Glutamatergic neuron (in vitro differentiated cells): ENCODE data around the gene AMPH. TPM values are rescaled to one million over a fixed set of nuclear protein-coding genes. Genes with fewer than 3 reads are reported as not detected.

ENCODE experiments used
- DNase-seq: peaks from one replicate; pipeline ENCODE4 v3.0.0; 2022
- H3K27ac Mint-ChIP-seq: one replicate; pipeline ENCODE4 v1.8.0; 2020; ENCODE audit warnings: mild to moderate bottlenecking, mixed read lengths, inconsistent platforms; ENCODE audit not compliant: unreplicated experiment
- H3K27me3 Mint-ChIP-seq: one replicate; pipeline ENCODE4 v1.8.0; 2020; ENCODE audit warnings: mild to moderate bottlenecking, moderate library complexity, mixed read lengths, inconsistent platforms; ENCODE audit not compliant: unreplicated experiment
- H3K36me3 Mint-ChIP-seq: one replicate; pipeline ENCODE4 v1.8.0; 2020; ENCODE audit warnings: mild to moderate bottlenecking, mixed read lengths, inconsistent platforms; ENCODE audit not compliant: unreplicated experiment
- H3K4me1 Mint-ChIP-seq: one replicate; pipeline ENCODE4 v1.8.0; 2020; ENCODE audit warnings: mild to moderate bottlenecking, low read depth, mixed read lengths, inconsistent platforms; ENCODE audit not compliant: unreplicated experiment
- H3K4me3 Mint-ChIP-seq: one replicate; pipeline ENCODE4 v1.8.0; 2020; ENCODE audit warnings: mild to moderate bottlenecking, mixed read lengths, inconsistent platforms; ENCODE audit not compliant: unreplicated experiment
- H3K9me3 Mint-ChIP-seq: one replicate; pipeline ENCODE4 v1.8.0; 2020; ENCODE audit warnings: mild to moderate bottlenecking, moderate library complexity, mixed read lengths, inconsistent platforms; ENCODE audit not compliant: unreplicated experiment
- total RNA-seq: library from RNA; stranded (reverse); fragmentation: NEBNext Ultra II Directional; extraction: Animal tissue kit (Norgen Biotek cat#: 25700); gene quantifications from one replicate; pipeline ENCODE4 v1.2.1, GENCODE V29; 2021; ENCODE audit not compliant: unreplicated experiment
- TF ChIP-seq, protein P1 (sequence below): fragments of 200-600 bp; sonication (generic); IDR thresholded peaks from one replicate; pipeline ENCODE4 v1.5.0; 2021; ENCODE audit not compliant: partially characterized antibody, unreplicated experiment

Gene AMPH
- total RNA-seq, 1 donor from 2014 or later: 9.4 TPM

DNA sequence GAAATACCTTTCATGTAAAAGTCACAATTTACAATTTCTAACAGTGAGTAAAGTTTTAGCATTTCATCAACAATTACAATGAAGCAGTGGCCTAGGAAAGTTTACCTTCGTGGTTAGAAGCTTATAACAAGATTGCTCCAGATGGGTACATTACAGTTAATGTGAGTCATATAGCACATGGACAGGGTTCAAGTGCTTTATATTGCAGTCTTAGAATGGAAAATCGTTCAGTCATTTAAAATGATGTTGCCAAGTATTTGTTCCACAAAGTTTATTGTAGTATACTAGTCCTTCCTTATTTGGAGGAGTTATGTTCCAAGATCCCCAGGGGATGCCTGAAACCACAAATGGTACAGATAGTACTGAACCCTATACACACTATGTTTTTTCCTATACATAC, 183.1 kb downstream of the AMPH start:
- no peak overlapping the region for H3K27ac Mint-ChIP-seq
- H3K4me3 Mint-ChIP-seq: no peak overlapping the region
- no peaks in the 10 kb centered on the region for H3K4me1 Mint-ChIP-seq
- no peaks in the 10 kb centered on the region for H3K36me3 Mint-ChIP-seq
- DNase-seq: no peak
- no peaks in the 10 kb centered on the region for H3K27me3 Mint-ChIP-seq
- no peaks in the 10 kb centered on the region for H3K9me3 Mint-ChIP-seq
- TF ChIP-seq, protein P1, sequence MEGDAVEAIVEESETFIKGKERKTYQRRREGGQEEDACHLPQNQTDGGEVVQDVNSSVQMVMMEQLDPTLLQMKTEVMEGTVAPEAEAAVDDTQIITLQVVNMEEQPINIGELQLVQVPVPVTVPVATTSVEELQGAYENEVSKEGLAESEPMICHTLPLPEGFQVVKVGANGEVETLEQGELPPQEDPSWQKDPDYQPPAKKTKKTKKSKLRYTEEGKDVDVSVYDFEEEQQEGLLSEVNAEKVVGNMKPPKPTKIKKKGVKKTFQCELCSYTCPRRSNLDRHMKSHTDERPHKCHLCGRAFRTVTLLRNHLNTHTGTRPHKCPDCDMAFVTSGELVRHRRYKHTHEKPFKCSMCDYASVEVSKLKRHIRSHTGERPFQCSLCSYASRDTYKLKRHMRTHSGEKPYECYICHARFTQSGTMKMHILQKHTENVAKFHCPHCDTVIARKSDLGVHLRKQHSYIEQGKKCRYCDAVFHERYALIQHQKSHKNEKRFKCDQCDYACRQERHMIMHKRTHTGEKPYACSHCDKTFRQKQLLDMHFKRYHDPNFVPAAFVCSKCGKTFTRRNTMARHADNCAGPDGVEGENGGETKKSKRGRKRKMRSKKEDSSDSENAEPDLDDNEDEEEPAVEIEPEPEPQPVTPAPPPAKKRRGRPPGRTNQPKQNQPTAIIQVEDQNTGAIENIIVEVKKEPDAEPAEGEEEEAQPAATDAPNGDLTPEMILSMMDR: no peak

DNA sequence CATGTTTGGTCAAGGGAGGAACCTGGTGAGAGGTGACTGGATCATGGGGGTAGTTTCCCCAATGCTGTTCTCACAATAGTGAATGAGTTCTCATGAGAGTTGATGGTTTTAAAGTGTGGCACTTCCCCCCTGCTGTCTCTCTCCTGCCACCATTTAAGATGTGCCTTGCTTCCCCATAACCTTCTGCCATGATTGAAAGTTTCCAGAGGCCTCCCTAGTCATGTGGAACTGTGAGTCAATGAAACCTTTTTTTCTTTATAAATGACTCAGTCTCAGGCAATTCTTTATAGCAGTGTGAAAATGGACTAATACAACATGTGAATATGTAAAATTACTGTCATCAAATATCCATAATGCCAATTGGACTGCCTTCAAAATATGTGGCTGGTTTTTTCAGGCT, 192.2 kb downstream of the AMPH start:
- no peak for DNase-seq
- TF ChIP-seq, protein P1: no peak
- no peaks in the 10 kb centered on the region for H3K9me3 Mint-ChIP-seq
- no peaks in the 10 kb centered on the region for H3K36me3 Mint-ChIP-seq
- no peaks in the 10 kb centered on the region for H3K27me3 Mint-ChIP-seq
- no peak overlapping the region for H3K4me3 Mint-ChIP-seq
- no peak overlapping the region for H3K27ac Mint-ChIP-seq
- H3K4me1 Mint-ChIP-seq: peaks cover 2% of the 10 kb centered on the region

DNA sequence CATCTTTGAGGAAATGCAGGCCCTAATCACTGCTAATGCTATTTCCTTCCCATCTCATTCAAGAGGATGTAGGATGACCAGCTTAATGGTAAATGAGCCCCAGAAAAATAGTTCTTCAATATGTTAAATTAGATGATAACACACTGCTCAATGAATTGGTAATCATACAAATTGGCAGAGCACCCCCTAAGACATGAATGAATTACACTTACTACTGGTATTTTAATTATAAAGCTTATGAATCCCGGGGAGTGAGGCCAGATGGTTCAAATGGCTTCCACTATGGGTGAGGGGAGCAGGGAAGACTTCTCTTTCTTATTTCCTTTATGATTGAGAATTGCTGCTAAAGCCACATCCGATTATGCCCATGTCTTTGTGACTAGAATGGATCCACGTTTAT, 198.5 kb downstream of the AMPH start:
- no peak for DNase-seq
- Mint-ChIP-seq H3K4me3 (no peak overlapping the region), H3K4me1 (no peaks in the 10 kb centered on the region), H3K9me3 (no peaks in the 10 kb centered on the region), H3K27ac (no peak overlapping the region), H3K27me3 (peaks cover 2% of the 10 kb centered on the region), H3K36me3 (peaks cover 6% of the 10 kb centered on the region)
- TF ChIP-seq, protein P1: no peak

DNA sequence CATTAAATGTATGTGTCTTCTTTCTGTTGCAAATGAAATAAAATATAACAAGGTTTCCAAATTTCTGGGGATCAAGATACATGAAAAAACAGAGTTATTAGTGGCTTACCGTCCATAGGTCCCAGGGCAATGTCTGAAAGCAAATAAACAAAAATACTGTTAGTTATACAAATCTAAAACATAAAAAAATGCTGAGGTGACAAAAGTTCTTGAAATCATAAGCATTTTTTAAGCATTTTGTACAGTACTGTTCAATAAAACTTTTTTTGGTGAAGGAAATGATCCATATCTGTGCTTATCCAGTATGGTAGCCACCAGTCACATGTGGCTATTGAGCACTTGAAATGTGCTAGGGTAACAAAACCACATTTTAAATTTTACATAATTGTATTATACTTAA, 199.1 kb downstream of the AMPH start:
- Mint-ChIP-seq H3K27me3 (peaks cover 2% of the 10 kb centered on the region), H3K36me3 (peaks cover 6% of the 10 kb centered on the region), H3K4me1 (no peaks in the 10 kb centered on the region), H3K9me3 (no peaks in the 10 kb centered on the region), H3K27ac (no peak overlapping the region), H3K4me3 (no peak overlapping the region)
- DNase-seq: no peak
- TF ChIP-seq, protein P1: no peak

DNA sequence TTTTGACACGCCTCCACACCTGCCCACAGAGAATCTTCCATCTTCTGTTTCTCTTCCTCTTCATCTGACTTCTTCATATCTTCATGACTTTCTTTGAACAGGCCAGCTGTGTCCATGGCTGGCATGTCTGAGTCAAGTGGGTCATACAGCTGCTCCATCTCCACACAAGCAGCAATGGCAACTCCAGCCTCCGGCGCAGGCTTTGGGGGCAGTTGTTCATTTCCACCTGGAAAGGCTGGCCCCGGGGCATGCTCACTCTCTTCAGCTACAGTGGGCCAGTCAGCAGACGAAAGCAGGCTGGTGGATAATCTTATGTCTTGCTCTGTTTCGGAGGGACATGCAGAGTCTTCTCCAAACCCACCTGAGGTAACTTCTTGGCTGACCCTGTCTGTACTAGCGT, 202.1 kb downstream of the AMPH start:
- Mint-ChIP-seq H3K27me3 (peaks cover 2% of the 10 kb centered on the region), H3K9me3 (no peaks in the 10 kb centered on the region), H3K36me3 (peaks cover 6% of the 10 kb centered on the region), H3K4me1 (no peaks in the 10 kb centered on the region), H3K27ac (no peak overlapping the region), H3K4me3 (no peak overlapping the region)
- no peak for DNase-seq
- TF ChIP-seq, protein P1: no peak
